Spleen (tissue), 7 donors: ENCODE results near the gene UQCRC1.

Experiments
- CTCF ChIP-seq, 11 experiments: fragments of 200-600 bp in 7 of 11; fragments of 450-650 bp in 4 of 11; sonication (generic) in 4 of 11; IDR thresholded peaks in 8 of 11; conservative IDR thresholded peaks in 3 of 11; 1 replicate in 7 of 11; 2 replicates in 4 of 11; pipeline versions ENCODE4 v1.4.0 to v1.8.0; 2016 to 2021; ENCODE audit warnings: antibody characterized with exemption in 11 of 11, inconsistent platforms in 4 of 11, mild to moderate bottlenecking in 1 of 11
- POLR2A ChIP-seq, 3 donors: fragments of 450-650 bp; IDR thresholded peaks; one replicate each; pipeline ENCODE4 v1.5.1; 2017; ENCODE audit warnings: antibody characterized with exemption in 3 of 3, mild to moderate bottlenecking in 1 of 3
- POLR2AphosphoS5 ChIP-seq, 3 donors: sonication (generic); formaldehyde crosslinking; IDR thresholded peaks; one replicate each; pipeline ENCODE4 v1.5.1; 2017; ENCODE audit warnings: antibody characterized with exemption in 3 of 3
- donor health status: DM: no; HTN: no; CAD: no; lungs with moderate emphysema.
- donor health status: DM: no; HTN: no; CAD: no.
- donor health status: DM: no; HTN: no; CAD: no.

- TF ChIP-seq POLR2AphosphoS5 (IDR thresholded peaks at IDR 0.05) (peak; percentile 69 to 86 (median 81)), CTCF (IDR thresholded peaks at IDR 0.05 in 8 of 11, conservative IDR thresholded peaks at IDR 0.05 in 3 of 11) (peak in 8 of 11 experiments; percentile 14 to 59 (median 38)), POLR2A (IDR thresholded peaks at IDR 0.05) (peak in 1 of 3 donors; percentile 13)
Observed at GRCh38 chr3:48556796-48557626, 52.4 kb downstream of the UQCRC1 start, which contains the start of gene PFKFB4.
